Thyroid gland (tissue), 4 donors: ENCODE results near the gene DLG2.

ENCODE experiments used
- CTCF ChIP-seq, 6 experiments: fragments of 200-600 bp in 3 of 6; fragments of 450-650 bp in 3 of 6; sonication (generic) in 3 of 6; IDR thresholded peaks; one replicate each; pipeline ENCODE4 v1.5.1; 2016 to 2019; ENCODE audit warnings: antibody characterized with exemption in 6 of 6, mild to moderate bottlenecking in 2 of 6, inconsistent platforms in 1 of 6, moderate library complexity in 1 of 6
- POLR2A ChIP-seq, 2 donors: fragments of 450-650 bp; IDR thresholded peaks; one replicate each; pipeline ENCODE4 v1.6.1; 2017; ENCODE audit warnings: antibody characterized with exemption in 2 of 2, mild to moderate bottlenecking in 2 of 2, moderate library complexity in 1 of 2

- no peak for TF ChIP-seq CTCF (IDR thresholded peaks at IDR 0.05)
- TF ChIP-seq POLR2A (IDR thresholded peaks at IDR 0.05) = no peak
These were observed 280.7 kb downstream of the DLG2 start for GRCh38 chr11:85346484-85346883.
